HG03521 (cell line): ENCODE measurements around the gene TM4SF5.

Experiments used
- ATAC-seq: cut with Tn5 transposase; IDR thresholded peaks from one replicate; pipeline ENCODE4 v1.9.1; 2021; ENCODE audit warnings: mild to moderate bottlenecking, moderate library complexity; ENCODE audit not compliant: unreplicated experiment

TM4SF5 gene

DNA sequence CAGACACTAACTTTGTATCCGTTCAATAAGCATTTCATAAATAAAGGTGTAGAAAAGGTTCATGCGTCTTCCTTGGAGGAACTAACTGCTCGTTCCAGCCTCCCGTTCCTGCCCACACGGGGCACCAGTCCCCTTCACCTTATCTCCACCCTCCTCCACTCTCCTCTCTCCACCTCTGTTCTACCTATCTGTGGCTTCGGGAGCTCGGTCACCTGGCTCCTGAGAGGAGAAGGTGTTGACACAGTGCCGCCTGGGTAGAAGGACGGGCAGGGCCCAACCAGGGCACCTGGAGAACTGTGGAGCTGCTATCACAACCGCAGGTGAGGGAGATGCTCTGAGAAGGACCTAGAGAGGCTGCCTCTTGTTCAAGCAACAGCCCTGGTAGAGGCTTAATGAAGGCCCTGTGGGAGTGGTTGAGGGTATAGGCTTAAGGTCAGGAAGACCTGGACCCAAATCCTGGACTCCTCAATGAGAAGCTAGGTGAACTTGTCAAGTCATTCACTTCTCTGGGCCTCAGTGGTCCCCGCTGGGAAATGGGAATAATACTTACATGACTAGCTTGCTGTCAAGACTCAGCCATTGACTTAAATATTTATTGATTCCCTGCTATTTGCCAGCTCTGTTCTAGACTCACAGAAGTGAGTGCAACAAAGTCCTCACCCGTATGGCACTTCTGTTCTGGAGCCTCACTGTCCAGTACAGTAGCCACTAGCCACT lies 51.8 kb downstream of the TM4SF5 start:
- no peak for ATAC-seq

- ATAC-seq: no peak
Observed at GRCh38 chr17:4827399-4827798, 55.7 kb downstream of the TM4SF5 start.

- ATAC-seq: peak; percentile 9
Observed at GRCh38 chr17:4832829-4833177, 61.1 kb downstream of the TM4SF5 start.
